Endothelial cell of umbilical vein (primary cell): ENCODE data around the gene MYO18A. TPM values are rescaled to one million over a fixed set of nuclear protein-coding genes. Genes with fewer than 3 reads are reported as not detected.

Experiments
- BruUV-seq: library from RNA; stranded (reverse); fragments of 400-500 nt; replicated peaks from 2 replicates; lab custom pipeline; 2021; lab: Mats Ljungman, UMichigan
- CTCF ChIA-PET: fragments of 300-600, 350-600 bp; sonication (Branson Sonifier 250); formaldehyde crosslinking; loops from one replicate; lab custom pipeline; 2021; ENCODE audit warnings: antibody characterized with exemption, inconsistent platforms; lab: Charles Lee
- POLR2A ChIA-PET: fragments of 300-600, 350-600 bp; sonication (Branson Sonifier 250); formaldehyde crosslinking; loops from one replicate; lab custom pipeline; 2021; ENCODE audit warnings: antibody characterized with exemption, inconsistent platforms; lab: Charles Lee
- DNase-seq: peaks from one replicate; pipeline ENCODE4 v3.0.0-alpha.2; 2011; ENCODE audit warnings: low read depth, low spot score
- FAIRE-seq: peaks from 2 replicates; lab custom pipeline; 2011; peaks lifted over from hg19 to GRCh38; lab: Jason Lieb, UNC
- H2AFZ ChIP-seq: 2 replicates; pipeline ENCODE4 v1.6.0; 2012; ENCODE audit warnings: low read depth, low read length, control low read depth, inconsistent platforms
- H3K27ac ChIP-seq: 2 replicates; pipeline ENCODE4 v1.5.1; 2011; ENCODE audit warnings: low read depth, mild to moderate bottlenecking, control low read depth, low read length, moderate library complexity; ENCODE audit not compliant: insufficient read depth
- H3K27me3 ChIP-seq, 2 experiments: 2 replicates each; pipeline versions ENCODE4 v1.6.0 to v1.6.1; 2011; ENCODE audit warnings: low read length in 2 of 2, mixed read lengths in 1 of 2; ENCODE audit not compliant: control insufficient read depth in 2 of 2, insufficient read depth in 2 of 2
- H3K36me3 ChIP-seq, 2 experiments: 2 replicates in 1 of 2; 3 replicates in 1 of 2; pipeline ENCODE4 v1.5.1; 2011; ENCODE audit warnings: low read length in 2 of 2, mild to moderate bottlenecking in 1 of 2, moderate library complexity in 1 of 2; ENCODE audit not compliant: control insufficient read depth in 2 of 2, insufficient read depth in 2 of 2; ENCODE audit errors: extremely low read depth in 1 of 2
- H3K4me1 ChIP-seq: 3 replicates; pipeline ENCODE4 v1.5.1; 2011; ENCODE audit warnings: mild to moderate bottlenecking, low read length; ENCODE audit not compliant: control insufficient read depth, insufficient read depth; ENCODE audit errors: extremely low read depth
- H3K4me2 ChIP-seq: 2 replicates; pipeline ENCODE4 v1.6.1; 2011; ENCODE audit warnings: low read length, control low read depth, mixed read lengths; ENCODE audit not compliant: insufficient read depth
- H3K4me3 ChIP-seq, 3 experiments: fragments of 200-600 bp in 1 of 3; sonication (generic), shearing (Covaris generic) in 1 of 3; replicated peaks in 1 of 3; 2 replicates each; pipeline ENCODE4 v1.5.1; 2011 to 2016; ENCODE audit warnings: control low read depth in 3 of 3, low read length in 3 of 3, mild to moderate bottlenecking in 2 of 3, inconsistent platforms in 1 of 3, low read depth in 1 of 3, moderate library complexity in 1 of 3; ENCODE audit not compliant: insufficient read depth in 1 of 3
- H3K79me2 ChIP-seq: 2 replicates; pipeline ENCODE4 v1.6.0; 2012; ENCODE audit warnings: low read length, inconsistent platforms; ENCODE audit not compliant: control insufficient read depth, insufficient read depth
- H3K9ac ChIP-seq: replicated peaks from 2 replicates; pipeline ENCODE3; 2011; ENCODE audit warnings: low read length, control low read depth; ENCODE audit not compliant: insufficient read depth; ENCODE audit errors: extremely low read depth
- H3K9me1 ChIP-seq: replicated peaks from 3 replicates; pipeline ENCODE4 v1.6.0; 2011; ENCODE audit warnings: mild to moderate bottlenecking, low read length; ENCODE audit not compliant: control insufficient read depth, insufficient read depth; ENCODE audit errors: extremely low read depth
- H3K9me3 ChIP-seq: replicated peaks from 2 replicates; pipeline ENCODE4 v1.5.1; 2012; ENCODE audit warnings: low read length, inconsistent platforms; ENCODE audit not compliant: control insufficient read depth, insufficient read depth
- H4K20me1 ChIP-seq: replicated peaks from 2 replicates; pipeline ENCODE3; 2011; ENCODE audit warnings: mild to moderate bottlenecking, low read length; ENCODE audit not compliant: control insufficient read depth, insufficient read depth; ENCODE audit errors: extremely low read depth
- EZH2 ChIP-seq: IDR thresholded peaks from 2 replicates; pipeline ENCODE4 v1.6.1; 2012; ENCODE audit warnings: borderline replicate concordance, low read depth, mild to moderate bottlenecking, moderate library complexity, low read length, inconsistent platforms; ENCODE audit not compliant: severe bottlenecking
- FOS ChIP-seq: IDR thresholded peaks from 2 replicates; pipeline ENCODE4 v1.6.1; 2011; ENCODE audit warnings: mild to moderate bottlenecking, low read length, moderate library complexity, borderline replicate concordance; ENCODE audit not compliant: insufficient read depth
- GATA2 ChIP-seq: IDR thresholded peaks from 2 replicates; pipeline ENCODE4 v1.7.0; 2011; ENCODE audit warnings: low read depth, mild to moderate bottlenecking, moderate library complexity, mixed read lengths, low read length; ENCODE audit not compliant: insufficient read length, insufficient read depth
- JUN ChIP-seq: IDR thresholded peaks from 2 replicates; pipeline ENCODE4 v1.6.1; 2011; ENCODE audit warnings: borderline replicate concordance, low read depth; ENCODE audit not compliant: insufficient read length, insufficient read depth
- MAX ChIP-seq: IDR thresholded peaks from 2 replicates; pipeline ENCODE4 v1.6.1; 2011; ENCODE audit not compliant: insufficient read depth, insufficient read length
- MYC ChIP-seq: IDR thresholded peaks from one replicate; pipeline ENCODE4 v1.6.1; 2011; ENCODE audit warnings: mild to moderate bottlenecking, low read depth, low read length
- POLR2A ChIP-seq: IDR thresholded peaks from 2 replicates; pipeline ENCODE4 v1.6.1; 2012; ENCODE audit warnings: low read depth, mild to moderate bottlenecking, control low read depth, low read length
- POLR2AphosphoS5 ChIP-seq: IDR thresholded peaks from 2 replicates; pipeline ENCODE4 v1.6.1; 2012; ENCODE audit warnings: low read depth, mild to moderate bottlenecking, control low read depth, low read length, moderate library complexity; ENCODE audit not compliant: insufficient read depth
- dilution Hi-C: fragments of 300-500 bp; cut with MboI; formaldehyde crosslinking; loops from one replicate; pipeline ENCODE4 v1.15.0; 2019; ENCODE audit warnings: low sequenced_read_pairs; ENCODE audit not compliant: extremely low pct_ligation_motif_present
- intact Hi-C: fragments of 100-400 bp; cut with micrococcal nuclease; formaldehyde crosslinking; loops from one replicate; pipeline ENCODE4 v1.10.0; 2022
- polyA plus RNA-seq, 4 experiments: library from polyadenylated mRNA; depleted of rRNA in 3 of 4; stranded (reverse) in 3 of 4; unstranded in 1 of 4; fragments of >200 nt; gene quantifications; 2 replicates each; pipeline versions ENCODE4 v1.2.1 to v1.2.3, GENCODE V29; 2011 to 2012; ENCODE audit warnings: missing spikeins in 1 of 4
- total RNA-seq: library from RNA; stranded (reverse); gene quantifications from 2 replicates; pipeline ENCODE4 v1.2.3, GENCODE V29; 2021
- TF ChIP-seq, protein P1 (sequence below), 2 donors: IDR thresholded peaks; 1 replicate in 1 of 2; 2 replicates in 1 of 2; pipeline ENCODE4 v1.5.1; 2011; ENCODE audit warnings: low read length in 2 of 2, mild to moderate bottlenecking in 2 of 2, moderate library complexity in 2 of 2, control low read depth in 1 of 2, inconsistent platforms in 1 of 2, low read depth in 1 of 2; ENCODE audit not compliant: insufficient read depth in 1 of 2; ENCODE audit errors: extremely low read depth in 1 of 2

The MYO18A gene
- total and polyA plus RNA-seq, 2 donors (not counting 3 experiments of a cell fraction or from before 2014, with no cell fraction given) = 3.9 to 28.3 TPM

- CTCF ChIA-PET = interaction anchor here (0.8 to 2.1 kb wide), 7 partner anchors 11 to 132 kb away, joined by 3 to 9 read pairs (median 4); partner anchors contain the start of gene MYO18A
Measured at GRCh38 chr17:29159306-29159860, 20.8 kb downstream of the MYO18A start.

DNA sequence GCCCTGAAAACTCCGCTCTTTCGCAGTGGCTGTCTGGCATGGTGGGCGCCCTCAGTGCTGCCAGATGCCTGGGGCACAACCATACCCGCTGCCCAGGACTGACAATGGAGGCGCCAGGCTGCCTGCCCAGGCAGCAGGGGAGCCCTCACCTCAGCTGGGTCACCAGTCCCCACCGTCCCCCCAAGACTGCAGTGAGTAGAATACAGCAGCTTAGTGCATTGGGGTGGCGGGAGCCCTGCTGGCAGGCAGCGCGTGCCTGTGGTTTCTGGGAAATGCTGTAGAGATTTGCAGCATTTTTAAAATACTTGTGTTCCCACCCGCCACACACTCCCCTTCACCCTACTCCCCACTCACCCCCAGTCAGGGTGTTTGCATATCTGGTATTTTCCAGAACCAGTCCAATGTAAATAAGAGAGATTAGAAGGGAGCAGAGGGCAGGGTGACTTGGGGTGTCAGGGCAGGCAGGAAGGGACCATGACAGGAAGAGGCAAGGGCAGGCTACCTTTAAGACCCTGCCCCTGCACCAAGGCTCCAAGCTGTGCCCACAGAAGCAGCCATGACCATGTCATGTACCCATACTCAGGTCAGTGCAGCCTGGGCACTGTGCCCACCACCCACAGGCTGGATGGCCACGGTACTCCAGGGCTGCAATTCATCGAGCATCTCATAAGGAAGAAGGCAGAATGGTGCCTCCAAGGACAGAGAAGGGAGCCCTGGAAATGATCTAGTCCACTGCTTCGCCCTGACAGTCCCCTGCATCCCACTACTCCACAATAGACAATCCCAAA is 21.5 kb downstream of the MYO18A start:
- POLR2A ChIA-PET = no interaction called here
- H3K4me1 ChIP-seq = peaks cover 26% of the 10 kb centered on the region

More at GRCh38 chr17:29159306-29159860, 20.8 kb downstream of the MYO18A start:
- H3K9ac ChIP-seq = no peak overlapping the region
- TF ChIP-seq POLR2A = no peak
- TF ChIP-seq FOS = no peak
- TF ChIP-seq EZH2 = no peak
- TF ChIP-seq MYC = no peak
- no peaks in the 10 kb centered on the region for H3K9me1 ChIP-seq
- DNase-seq (no peak), FAIRE-seq (no peak)
- intact Hi-C loops (no loop called here), dilution Hi-C loops (no loop called here)
- no peaks in the 10 kb centered on the region for H3K79me2 ChIP-seq
- no peak overlapping the region for H2AFZ ChIP-seq
- no peak overlapping the region for H3K27ac ChIP-seq
- H3K4me2 ChIP-seq = no peak overlapping the region
- H4K20me1 ChIP-seq = no peaks in the 10 kb centered on the region
- H3K4me3 ChIP-seq = no peak overlapping the region
- POLR2A ChIA-PET = no interaction called here
- no peaks in the 10 kb centered on the region for H3K36me3 ChIP-seq
- H3K9me3 ChIP-seq = no peaks in the 10 kb centered on the region
- H3K4me1 ChIP-seq = peaks cover 25% of the 10 kb centered on the region
- BruUV-seq = no TSS peak
- H3K27me3 ChIP-seq = no peaks in the 10 kb centered on the region

More for the DNA sequence above, 21.5 kb downstream of the MYO18A start:
- H3K4me2 ChIP-seq = no peak overlapping the region
- no peak for TF ChIP-seq MYC
- TF ChIP-seq FOS = no peak
- TF ChIP-seq JUN = no peak
- TF ChIP-seq POLR2AphosphoS5 = no peak
- no peak for TF ChIP-seq MAX
- TF ChIP-seq POLR2A = no peak
- TF ChIP-seq, protein P1, sequence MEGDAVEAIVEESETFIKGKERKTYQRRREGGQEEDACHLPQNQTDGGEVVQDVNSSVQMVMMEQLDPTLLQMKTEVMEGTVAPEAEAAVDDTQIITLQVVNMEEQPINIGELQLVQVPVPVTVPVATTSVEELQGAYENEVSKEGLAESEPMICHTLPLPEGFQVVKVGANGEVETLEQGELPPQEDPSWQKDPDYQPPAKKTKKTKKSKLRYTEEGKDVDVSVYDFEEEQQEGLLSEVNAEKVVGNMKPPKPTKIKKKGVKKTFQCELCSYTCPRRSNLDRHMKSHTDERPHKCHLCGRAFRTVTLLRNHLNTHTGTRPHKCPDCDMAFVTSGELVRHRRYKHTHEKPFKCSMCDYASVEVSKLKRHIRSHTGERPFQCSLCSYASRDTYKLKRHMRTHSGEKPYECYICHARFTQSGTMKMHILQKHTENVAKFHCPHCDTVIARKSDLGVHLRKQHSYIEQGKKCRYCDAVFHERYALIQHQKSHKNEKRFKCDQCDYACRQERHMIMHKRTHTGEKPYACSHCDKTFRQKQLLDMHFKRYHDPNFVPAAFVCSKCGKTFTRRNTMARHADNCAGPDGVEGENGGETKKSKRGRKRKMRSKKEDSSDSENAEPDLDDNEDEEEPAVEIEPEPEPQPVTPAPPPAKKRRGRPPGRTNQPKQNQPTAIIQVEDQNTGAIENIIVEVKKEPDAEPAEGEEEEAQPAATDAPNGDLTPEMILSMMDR (IDR thresholded peaks at IDR 0.05; ENCODE audit: extremely low read depth in 1 of 2, insufficient read depth in 1 of 2, low read depth in 1 of 2, low read length in 2 of 2) = no peak
- TF ChIP-seq GATA2 = no peak
- TF ChIP-seq EZH2 = no peak
- CTCF ChIA-PET = interaction anchor here (1.3 to 4.2 kb wide), 3 partner anchors 13 to 21 kb away, joined by 4 to 44 read pairs (median 4); partner anchors contain the start of gene MYO18A
- BruUV-seq = no TSS peak
- no peak overlapping the region for H3K4me3 ChIP-seq
- H2AFZ ChIP-seq = no peak overlapping the region
- FAIRE-seq = no peak
- no peaks in the 10 kb centered on the region for H3K27me3 ChIP-seq
- no peaks in the 10 kb centered on the region for H3K79me2 ChIP-seq
- H3K9me1 ChIP-seq = no peaks in the 10 kb centered on the region
- DNase-seq = no peak
- H3K27ac ChIP-seq = no peak overlapping the region
- dilution Hi-C loops = no loop called here
- no peaks in the 10 kb centered on the region for H3K9me3 ChIP-seq
- H3K36me3 ChIP-seq = no peaks in the 10 kb centered on the region
- intact Hi-C loops = no loop called here
- no peak overlapping the region for H3K9ac ChIP-seq
- no peaks in the 10 kb centered on the region for H4K20me1 ChIP-seq
